HepG2 (cell line): ENCODE measurements around the gene METTL23. TPM values are rescaled to one million over a fixed set of nuclear protein-coding genes. Genes with fewer than 3 reads are reported as not detected.

Experiments used
- AGO1 ChIP-seq: fragments of 200-400 bp; formaldehyde crosslinking; IDR thresholded peaks from 2 replicates; pipeline ENCODE4 v1.6.1; 2017; ENCODE audit warnings: mild to moderate bottlenecking, low read depth, low read length, moderate library complexity; ENCODE audit not compliant: poor library complexity, severe bottlenecking
- AKAP8 ChIP-seq: sonication (generic); formaldehyde crosslinking; IDR thresholded peaks from 2 replicates; pipeline ENCODE4 v1.5.1; 2020; ENCODE audit warnings: mild to moderate bottlenecking, missing genetic modification reagents
- ATM ChIP-seq: fragments of 450-650 bp; IDR thresholded peaks from 2 replicates; pipeline ENCODE4 v1.7.1; 2017; ENCODE audit warnings: mild to moderate bottlenecking, borderline replicate concordance
- ATRX ChIP-seq: sonication (generic); formaldehyde crosslinking; IDR thresholded peaks from 2 replicates; pipeline ENCODE4 v1.4.0; 2020; ENCODE audit warnings: missing genetic modification reagents, borderline replicate concordance
- HNF4A ChIP-seq: sonication (generic); formaldehyde crosslinking; IDR thresholded peaks from 2 replicates; pipeline ENCODE4 v1.4.0; 2020; ENCODE audit warnings: missing genetic modification reagents
- HNF4G ChIP-seq, 2 experiments: sonication (generic) in 1 of 2; formaldehyde crosslinking in 1 of 2; IDR thresholded peaks; 2 replicates each; pipeline versions ENCODE4 v1.4.0 to v1.6.1; 2011 to 2020; ENCODE audit warnings: borderline replicate concordance in 2 of 2, low read depth in 2 of 2, mild to moderate bottlenecking in 2 of 2, low read length in 1 of 2, missing genetic modification reagents in 1 of 2, moderate library complexity in 1 of 2
- HNRNPL ChIP-seq: fragments of 200-400 bp; formaldehyde crosslinking; IDR thresholded peaks from 2 replicates; pipeline ENCODE4 v1.6.1; 2017; ENCODE audit warnings: mild to moderate bottlenecking, low read depth, low read length
- HOMEZ ChIP-seq: IDR thresholded peaks from 2 replicates; pipeline ENCODE4 v1.6.1; 2016; ENCODE audit warnings: low read depth
- NR2F2 ChIP-seq: IDR thresholded peaks from 2 replicates; pipeline ENCODE4 v1.6.1; 2012; ENCODE audit warnings: low read depth, inconsistent platforms, borderline replicate concordance
- ZFP82 ChIP-seq: sonication (generic); formaldehyde crosslinking; IDR thresholded peaks from 2 replicates; pipeline ENCODE4 v1.5.1; 2020; ENCODE audit warnings: mild to moderate bottlenecking, missing genetic modification reagents, borderline replicate concordance
- ZNF121 ChIP-seq: sonication (generic); formaldehyde crosslinking; IDR thresholded peaks from 2 replicates; pipeline ENCODE4 v1.5.0; 2020; ENCODE audit warnings: mild to moderate bottlenecking, missing genetic modification reagents
- ZNF224 ChIP-seq: sonication (generic); formaldehyde crosslinking; IDR thresholded peaks from 2 replicates; pipeline ENCODE4 v1.5.0; 2020; ENCODE audit warnings: mild to moderate bottlenecking, missing genetic modification reagents
- ZNF251 ChIP-seq: sonication (generic); formaldehyde crosslinking; IDR thresholded peaks from 2 replicates; pipeline ENCODE4 v1.9.0; 2021; ENCODE audit warnings: mild to moderate bottlenecking, missing genetic modification reagents
- ZNF296 ChIP-seq: sonication (generic); formaldehyde crosslinking; conservative IDR thresholded peaks from 2 replicates; pipeline ENCODE4 v1.5.0; 2020; ENCODE audit warnings: mild to moderate bottlenecking, missing genetic modification reagents
- ZNF430 ChIP-seq: sonication (generic); formaldehyde crosslinking; IDR thresholded peaks from 2 replicates; pipeline ENCODE4 v1.9.0; 2021; ENCODE audit warnings: mild to moderate bottlenecking, missing genetic modification reagents
- ZNF451 ChIP-seq: sonication (generic); formaldehyde crosslinking; IDR thresholded peaks from 2 replicates; pipeline ENCODE4 v1.5.0; 2020; ENCODE audit warnings: mild to moderate bottlenecking, missing genetic modification reagents
- ZNF552 ChIP-seq: sonication (generic); formaldehyde crosslinking; IDR thresholded peaks from 2 replicates; pipeline ENCODE4 v1.9.0; 2022; ENCODE audit warnings: missing genetic modification reagents, mild to moderate bottlenecking, borderline replicate concordance
- ZSCAN21 ChIP-seq: sonication (generic); formaldehyde crosslinking; IDR thresholded peaks from 2 replicates; pipeline ENCODE4 v1.8.0; 2022; ENCODE audit warnings: mild to moderate bottlenecking, missing genetic modification reagents, moderate library complexity, borderline replicate concordance
- polyA plus RNA-seq, 8 experiments: library from polyadenylated mRNA; depleted of rRNA in 3 of 8; stranded (reverse) in 7 of 8; unstranded in 1 of 8; fragments of >200 nt; fragmentation: Illumina TruSeq in 4 of 8; extraction: Trizol in 4 of 8; gene quantifications; 2 replicates each; pipeline versions ENCODE4 v1.2.1 to v1.2.3, GENCODE V29; 2011 to 2016; ENCODE audit warnings: low read depth in 4 of 8, missing spikeins in 1 of 8, mixed read lengths in 1 of 8; ENCODE audit not compliant: insufficient read depth in 1 of 8
- total RNA-seq, 5 experiments: library from RNA; depleted of rRNA; stranded (reverse); fragments of >200 nt; fragmentation: Illumina TruSeq; extraction: Trizol; gene quantifications; 2 replicates each; pipeline ENCODE4 v1.2.3, GENCODE V29; 2016; ENCODE audit warnings: low read depth in 1 of 5
- TF ChIP-seq, protein P1 (sequence below): sonication (generic); formaldehyde crosslinking; IDR thresholded peaks from 2 replicates; pipeline ENCODE4 v1.5.0; 2020; ENCODE audit warnings: mild to moderate bottlenecking, missing genetic modification reagents, moderate library complexity
- TF ChIP-seq, protein P2 (sequence below): sonication (generic); formaldehyde crosslinking; IDR thresholded peaks from 2 replicates; pipeline ENCODE4 v1.4.0; 2020; ENCODE audit warnings: missing genetic modification reagents, borderline replicate concordance
- TF ChIP-seq, protein P3 (sequence below): sonication (generic); formaldehyde crosslinking; IDR thresholded peaks from 2 replicates; pipeline ENCODE4 v1.4.0; 2020; ENCODE audit warnings: missing genetic modification reagents

Gene METTL23
- total and polyA plus RNA-seq, 2 of the 13 experiments (the other 11 are each of a cell fraction or from before 2014, with no cell fraction given): 39.9 to 104 TPM

DNA sequence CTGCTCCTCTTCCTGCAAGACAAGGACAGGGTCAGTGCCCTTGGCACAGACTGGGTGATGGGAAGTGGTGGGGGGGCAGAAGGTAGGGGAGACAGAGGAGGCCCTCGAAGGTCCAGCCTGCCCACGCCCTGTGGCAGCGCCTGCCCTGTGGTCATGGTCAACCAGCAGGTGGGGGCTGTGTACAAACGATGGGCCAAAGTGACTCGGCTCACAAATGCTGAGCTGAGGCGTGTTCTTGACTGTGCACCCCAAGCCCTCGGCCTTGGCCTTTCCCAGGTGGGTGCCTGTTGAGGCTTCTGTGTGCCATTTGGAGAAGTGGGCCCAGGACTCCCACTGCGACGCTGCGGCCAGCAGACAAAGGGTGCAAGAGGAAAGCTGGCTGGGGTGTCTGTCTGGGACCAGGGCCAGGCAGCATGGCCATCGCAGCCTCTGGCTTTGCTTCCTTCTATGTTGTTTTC lies 38.4 kb upstream of the METTL23 start (continued):
- TF ChIP-seq, protein P1, sequence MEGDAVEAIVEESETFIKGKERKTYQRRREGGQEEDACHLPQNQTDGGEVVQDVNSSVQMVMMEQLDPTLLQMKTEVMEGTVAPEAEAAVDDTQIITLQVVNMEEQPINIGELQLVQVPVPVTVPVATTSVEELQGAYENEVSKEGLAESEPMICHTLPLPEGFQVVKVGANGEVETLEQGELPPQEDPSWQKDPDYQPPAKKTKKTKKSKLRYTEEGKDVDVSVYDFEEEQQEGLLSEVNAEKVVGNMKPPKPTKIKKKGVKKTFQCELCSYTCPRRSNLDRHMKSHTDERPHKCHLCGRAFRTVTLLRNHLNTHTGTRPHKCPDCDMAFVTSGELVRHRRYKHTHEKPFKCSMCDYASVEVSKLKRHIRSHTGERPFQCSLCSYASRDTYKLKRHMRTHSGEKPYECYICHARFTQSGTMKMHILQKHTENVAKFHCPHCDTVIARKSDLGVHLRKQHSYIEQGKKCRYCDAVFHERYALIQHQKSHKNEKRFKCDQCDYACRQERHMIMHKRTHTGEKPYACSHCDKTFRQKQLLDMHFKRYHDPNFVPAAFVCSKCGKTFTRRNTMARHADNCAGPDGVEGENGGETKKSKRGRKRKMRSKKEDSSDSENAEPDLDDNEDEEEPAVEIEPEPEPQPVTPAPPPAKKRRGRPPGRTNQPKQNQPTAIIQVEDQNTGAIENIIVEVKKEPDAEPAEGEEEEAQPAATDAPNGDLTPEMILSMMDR (CRISPR knock-in tag): peak; percentile 68
- TF ChIP-seq, protein P2, sequence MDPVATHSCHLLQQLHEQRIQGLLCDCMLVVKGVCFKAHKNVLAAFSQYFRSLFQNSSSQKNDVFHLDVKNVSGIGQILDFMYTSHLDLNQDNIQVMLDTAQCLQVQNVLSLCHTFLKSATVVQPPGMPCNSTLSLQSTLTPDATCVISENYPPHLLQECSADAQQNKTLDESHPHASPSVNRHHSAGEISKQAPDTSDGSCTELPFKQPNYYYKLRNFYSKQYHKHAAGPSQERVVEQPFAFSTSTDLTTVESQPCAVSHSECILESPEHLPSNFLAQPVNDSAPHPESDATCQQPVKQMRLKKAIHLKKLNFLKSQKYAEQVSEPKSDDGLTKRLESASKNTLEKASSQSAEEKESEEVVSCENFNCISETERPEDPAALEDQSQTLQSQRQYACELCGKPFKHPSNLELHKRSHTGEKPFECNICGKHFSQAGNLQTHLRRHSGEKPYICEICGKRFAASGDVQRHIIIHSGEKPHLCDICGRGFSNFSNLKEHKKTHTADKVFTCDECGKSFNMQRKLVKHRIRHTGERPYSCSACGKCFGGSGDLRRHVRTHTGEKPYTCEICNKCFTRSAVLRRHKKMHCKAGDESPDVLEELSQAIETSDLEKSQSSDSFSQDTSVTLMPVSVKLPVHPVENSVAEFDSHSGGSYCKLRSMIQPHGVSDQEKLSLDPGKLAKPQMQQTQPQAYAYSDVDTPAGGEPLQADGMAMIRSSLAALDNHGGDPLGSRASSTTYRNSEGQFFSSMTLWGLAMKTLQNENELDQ (CRISPR knock-in tag): no peak
- no peak for TF ChIP-seq ZNF430 (CRISPR knock-in tag)
- TF ChIP-seq ATM: no peak
- TF ChIP-seq HNF4G (IDR thresholded peaks at IDR 0.05; ENCODE audit: borderline replicate concordance, low read depth, low read length): no peak
- no peak for TF ChIP-seq HNF4G (CRISPR knock-in tag; IDR thresholded peaks at IDR 0.05; ENCODE audit: borderline replicate concordance, low read depth)
- peak; percentile 84; the same call in 1 of the 2 replicates for TF ChIP-seq AKAP8 (CRISPR knock-in tag)
- no peak for TF ChIP-seq NR2F2
- no peak for TF ChIP-seq ATRX (CRISPR knock-in tag)
- no peak for TF ChIP-seq ZNF296 (CRISPR knock-in tag)
- TF ChIP-seq ZNF552 (CRISPR knock-in tag): 0 out of 2 replicates have a peak, but pooled peaks have one; percentile 47
- no peak for TF ChIP-seq AGO1
- TF ChIP-seq ZFP82 (CRISPR knock-in tag): no peak
- 0 out of 2 replicates have a peak, but pooled peaks have one; percentile 42 for TF ChIP-seq ZNF451 (CRISPR knock-in tag)
- TF ChIP-seq HNRNPL: peak; percentile 45; the same call in 1 of the 2 replicates
- TF ChIP-seq, protein P3, sequence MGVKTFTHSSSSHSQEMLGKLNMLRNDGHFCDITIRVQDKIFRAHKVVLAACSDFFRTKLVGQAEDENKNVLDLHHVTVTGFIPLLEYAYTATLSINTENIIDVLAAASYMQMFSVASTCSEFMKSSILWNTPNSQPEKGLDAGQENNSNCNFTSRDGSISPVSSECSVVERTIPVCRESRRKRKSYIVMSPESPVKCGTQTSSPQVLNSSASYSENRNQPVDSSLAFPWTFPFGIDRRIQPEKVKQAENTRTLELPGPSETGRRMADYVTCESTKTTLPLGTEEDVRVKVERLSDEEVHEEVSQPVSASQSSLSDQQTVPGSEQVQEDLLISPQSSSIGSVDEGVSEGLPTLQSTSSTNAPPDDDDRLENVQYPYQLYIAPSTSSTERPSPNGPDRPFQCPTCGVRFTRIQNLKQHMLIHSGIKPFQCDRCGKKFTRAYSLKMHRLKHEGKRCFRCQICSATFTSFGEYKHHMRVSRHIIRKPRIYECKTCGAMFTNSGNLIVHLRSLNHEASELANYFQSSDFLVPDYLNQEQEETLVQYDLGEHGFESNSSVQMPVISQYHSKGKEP: no peak
- TF ChIP-seq HNF4A (CRISPR knock-in tag): no peak
- no peak for TF ChIP-seq ZNF251
- TF ChIP-seq ZNF121 (CRISPR knock-in tag): no peak
- no peak for TF ChIP-seq HOMEZ (CRISPR knock-in tag)
- TF ChIP-seq ZNF224: no peak
- TF ChIP-seq ZSCAN21: no peak
